ENCODE results near the gene SNCG.
"Not testable (repeated sequence)": the region's sequence is repeated elsewhere in the genome, so short reads cannot be mapped to it uniquely, and the experiment has no call there.

SNCG gene

DNA sequence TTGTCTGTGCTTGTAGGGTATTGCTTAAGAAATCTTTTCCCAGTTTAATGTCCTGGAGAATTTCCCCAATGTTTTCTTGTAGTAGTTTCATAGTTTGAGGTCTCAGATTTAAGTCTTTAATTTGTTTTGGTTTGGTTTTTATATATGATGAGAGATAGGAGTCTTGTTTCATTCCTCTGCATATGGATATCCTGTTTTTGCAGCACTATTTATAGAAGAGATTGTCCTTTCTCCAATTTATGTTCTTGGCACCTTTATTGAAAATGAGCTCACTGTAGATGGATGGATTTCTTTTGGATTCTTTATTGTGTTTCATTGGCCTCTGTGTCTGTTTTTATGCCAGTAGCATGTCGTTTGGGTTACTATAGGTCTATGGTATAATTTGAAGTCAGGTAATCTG is 30.1 kb downstream of the SNCG start:
- H3K79me2 ChIP-seq (ENCODE audit: low read length), result no peaks in the 10 kb centered on the region
- H3K4me1 ChIP-seq (ENCODE audit: low read length), result no peaks in the 10 kb centered on the region
- H2AFZ ChIP-seq (ENCODE audit: low read length), result no peak overlapping the region
- no peak overlapping the region for H3K4me3 ChIP-seq (ENCODE audit: low read length)
- H3K36me3 ChIP-seq (replicated peaks; ENCODE audit: insufficient read depth, low read length), result no peaks in the 10 kb centered on the region
- no peak for TF ChIP-seq EZH2phosphoT487 (IDR thresholded peaks at IDR 0.05; ENCODE audit: low read length)
- TF ChIP-seq, protein P1, sequence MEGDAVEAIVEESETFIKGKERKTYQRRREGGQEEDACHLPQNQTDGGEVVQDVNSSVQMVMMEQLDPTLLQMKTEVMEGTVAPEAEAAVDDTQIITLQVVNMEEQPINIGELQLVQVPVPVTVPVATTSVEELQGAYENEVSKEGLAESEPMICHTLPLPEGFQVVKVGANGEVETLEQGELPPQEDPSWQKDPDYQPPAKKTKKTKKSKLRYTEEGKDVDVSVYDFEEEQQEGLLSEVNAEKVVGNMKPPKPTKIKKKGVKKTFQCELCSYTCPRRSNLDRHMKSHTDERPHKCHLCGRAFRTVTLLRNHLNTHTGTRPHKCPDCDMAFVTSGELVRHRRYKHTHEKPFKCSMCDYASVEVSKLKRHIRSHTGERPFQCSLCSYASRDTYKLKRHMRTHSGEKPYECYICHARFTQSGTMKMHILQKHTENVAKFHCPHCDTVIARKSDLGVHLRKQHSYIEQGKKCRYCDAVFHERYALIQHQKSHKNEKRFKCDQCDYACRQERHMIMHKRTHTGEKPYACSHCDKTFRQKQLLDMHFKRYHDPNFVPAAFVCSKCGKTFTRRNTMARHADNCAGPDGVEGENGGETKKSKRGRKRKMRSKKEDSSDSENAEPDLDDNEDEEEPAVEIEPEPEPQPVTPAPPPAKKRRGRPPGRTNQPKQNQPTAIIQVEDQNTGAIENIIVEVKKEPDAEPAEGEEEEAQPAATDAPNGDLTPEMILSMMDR (IDR thresholded peaks at IDR 0.05; ENCODE audit: low read length), result no peak
- no peak for TF ChIP-seq EZH2 (optimal IDR thresholded peaks at IDR 0.05; ENCODE audit: low read depth, low read length)
- H3K9ac ChIP-seq (ENCODE audit: low read length), result no peak overlapping the region
- H3K9me2 ChIP-seq (replicated peaks; ENCODE audit: insufficient read depth, low read length), result no peaks in the 10 kb centered on the region
- no peaks in the 10 kb centered on the region for H3F3A ChIP-seq (ENCODE audit: insufficient read depth, low read length)
- DNase-seq, result no peak
- no peaks in the 10 kb centered on the region for H4K20me1 ChIP-seq (ENCODE audit: insufficient read depth, low read length)
- H3K9me3 ChIP-seq (replicated peaks; ENCODE audit: insufficient read depth, low read length), result no peaks in the 10 kb centered on the region
- no peak overlapping the region for H3K4me2 ChIP-seq (ENCODE audit: low read depth, low read length)
- H3K27me3 ChIP-seq (replicated peaks; ENCODE audit: insufficient read depth, low read length), result no peaks in the 10 kb centered on the region
- no peak overlapping the region for H3K27ac ChIP-seq (ENCODE audit: low read length)

DNA sequence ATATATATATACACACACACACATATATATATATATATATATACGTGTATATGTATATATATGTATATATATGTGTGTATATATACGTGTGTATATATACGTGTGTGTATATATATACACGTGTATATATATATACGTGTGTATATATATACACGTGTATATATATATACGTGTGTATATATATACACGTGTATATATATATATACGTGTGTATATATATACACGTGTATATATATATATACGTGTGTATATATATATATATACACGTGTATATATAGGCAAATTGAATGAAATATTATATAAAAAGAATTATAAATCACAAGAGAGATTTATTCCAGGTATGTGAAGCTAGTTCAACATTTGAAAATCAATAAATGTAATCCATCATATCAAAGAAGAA is 33.0 kb downstream of the SNCG start:
- H3K4me2 ChIP-seq (ENCODE audit: low read depth, low read length); H3K4me3 ChIP-seq (ENCODE audit: low read length); H2AFZ ChIP-seq (ENCODE audit: low read length); H3K9ac ChIP-seq (ENCODE audit: low read length); H3F3A ChIP-seq (ENCODE audit: insufficient read depth, low read length); H3K79me2 ChIP-seq (ENCODE audit: low read length); H3K4me1 ChIP-seq (ENCODE audit: low read length); H3K9me3 ChIP-seq (replicated peaks; ENCODE audit: insufficient read depth, low read length); H3K9me2 ChIP-seq (replicated peaks; ENCODE audit: insufficient read depth, low read length); H3K27ac ChIP-seq (ENCODE audit: low read length); H3K36me3 ChIP-seq (replicated peaks; ENCODE audit: insufficient read depth, low read length); H4K20me1 ChIP-seq (ENCODE audit: insufficient read depth, low read length); H3K27me3 ChIP-seq (replicated peaks; ENCODE audit: insufficient read depth, low read length); DNase-seq: not testable (repeated sequence)

DNA sequence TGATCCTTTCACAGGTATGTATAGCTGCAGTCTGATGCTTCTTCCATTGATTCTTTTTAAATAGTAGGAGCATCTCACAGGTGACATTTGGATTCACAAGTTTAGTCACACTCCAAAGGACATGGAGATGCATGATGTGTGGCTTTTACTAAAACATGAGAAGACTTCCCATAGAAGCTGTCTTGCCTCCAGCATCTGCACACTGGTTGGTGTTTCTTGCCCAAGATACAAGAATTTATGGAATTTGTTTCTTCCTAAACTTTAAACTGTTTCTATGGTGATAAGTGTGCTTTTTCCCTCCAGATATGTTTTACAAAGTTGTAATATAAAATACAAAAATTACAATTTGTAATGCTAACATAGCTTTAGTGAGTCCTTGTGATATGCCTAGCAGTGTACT is 34.1 kb downstream of the SNCG start:
- Histone ChIP-seq H3K4me3 (ENCODE audit: low read length) (no peak overlapping the region), H4K20me1 (ENCODE audit: insufficient read depth, low read length) (no peaks in the 10 kb centered on the region), H2AFZ (ENCODE audit: low read length) (no peak overlapping the region), H3K4me1 (ENCODE audit: low read length) (no peaks in the 10 kb centered on the region), H3K27ac (ENCODE audit: low read length) (no peak overlapping the region), H3K9me3 (replicated peaks; ENCODE audit: insufficient read depth, low read length) (no peaks in the 10 kb centered on the region), H3K9me2 (replicated peaks; ENCODE audit: insufficient read depth, low read length) (no peaks in the 10 kb centered on the region), H3K79me2 (ENCODE audit: low read length) (no peaks in the 10 kb centered on the region), H3K27me3 (replicated peaks; ENCODE audit: insufficient read depth, low read length) (no peaks in the 10 kb centered on the region), H3F3A (ENCODE audit: insufficient read depth, low read length) (no peaks in the 10 kb centered on the region), H3K9ac (ENCODE audit: low read length) (no peak overlapping the region), H3K36me3 (replicated peaks; ENCODE audit: insufficient read depth, low read length) (no peaks in the 10 kb centered on the region), H3K4me2 (ENCODE audit: low read depth, low read length) (no peak overlapping the region)
- no peak for DNase-seq
- TF ChIP-seq EZH2 (optimal IDR thresholded peaks at IDR 0.05; ENCODE audit: low read depth, low read length), result no peak
- TF ChIP-seq EZH2phosphoT487 (IDR thresholded peaks at IDR 0.05; ENCODE audit: low read length), result no peak
- TF ChIP-seq, protein P1 (IDR thresholded peaks at IDR 0.05; ENCODE audit: low read length), result no peak

DNA sequence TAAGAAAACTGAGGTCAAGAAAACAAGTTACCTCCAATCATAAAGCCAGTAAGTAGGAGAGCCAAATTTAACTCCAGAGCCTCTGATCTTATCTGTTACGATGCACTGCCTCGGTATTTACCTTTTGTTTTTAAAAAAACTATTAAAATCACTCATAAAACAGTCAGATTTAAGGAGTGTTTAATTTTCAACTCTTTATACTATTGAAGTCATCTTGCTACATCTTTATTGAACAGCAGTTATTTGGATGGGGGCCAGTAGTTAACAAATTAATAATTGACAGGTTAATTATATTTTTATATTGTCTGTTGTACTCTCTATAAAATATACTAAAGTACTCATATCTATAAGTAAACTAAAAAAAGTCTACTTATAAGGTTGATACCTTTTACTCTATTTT is 34.5 kb downstream of the SNCG start:
- no peaks in the 10 kb centered on the region for H3K27me3 ChIP-seq (replicated peaks; ENCODE audit: insufficient read depth, low read length)
- no peaks in the 10 kb centered on the region for H3K9me3 ChIP-seq (replicated peaks; ENCODE audit: insufficient read depth, low read length)
- no peaks in the 10 kb centered on the region for H3K9me2 ChIP-seq (replicated peaks; ENCODE audit: insufficient read depth, low read length)
- no peaks in the 10 kb centered on the region for H3F3A ChIP-seq (ENCODE audit: insufficient read depth, low read length)
- no peaks in the 10 kb centered on the region for H3K36me3 ChIP-seq (replicated peaks; ENCODE audit: insufficient read depth, low read length)
- H2AFZ ChIP-seq (ENCODE audit: low read length), result no peak overlapping the region
- DNase-seq, result no peak
- H3K79me2 ChIP-seq (ENCODE audit: low read length), result no peaks in the 10 kb centered on the region
- no peak overlapping the region for H3K27ac ChIP-seq (ENCODE audit: low read length)
- TF ChIP-seq, protein P1 (IDR thresholded peaks at IDR 0.05; ENCODE audit: low read length), result no peak
- TF ChIP-seq EZH2 (optimal IDR thresholded peaks at IDR 0.05; ENCODE audit: low read depth, low read length) (no peak), EZH2phosphoT487 (IDR thresholded peaks at IDR 0.05; ENCODE audit: low read length) (no peak)
- no peaks in the 10 kb centered on the region for H4K20me1 ChIP-seq (ENCODE audit: insufficient read depth, low read length)
- no peaks in the 10 kb centered on the region for H3K4me1 ChIP-seq (ENCODE audit: low read length)
- H3K4me2 ChIP-seq (ENCODE audit: low read depth, low read length), result no peak overlapping the region
- H3K4me3 ChIP-seq (ENCODE audit: low read length), result no peak overlapping the region
- H3K9ac ChIP-seq (ENCODE audit: low read length), result no peak overlapping the region

DNA sequence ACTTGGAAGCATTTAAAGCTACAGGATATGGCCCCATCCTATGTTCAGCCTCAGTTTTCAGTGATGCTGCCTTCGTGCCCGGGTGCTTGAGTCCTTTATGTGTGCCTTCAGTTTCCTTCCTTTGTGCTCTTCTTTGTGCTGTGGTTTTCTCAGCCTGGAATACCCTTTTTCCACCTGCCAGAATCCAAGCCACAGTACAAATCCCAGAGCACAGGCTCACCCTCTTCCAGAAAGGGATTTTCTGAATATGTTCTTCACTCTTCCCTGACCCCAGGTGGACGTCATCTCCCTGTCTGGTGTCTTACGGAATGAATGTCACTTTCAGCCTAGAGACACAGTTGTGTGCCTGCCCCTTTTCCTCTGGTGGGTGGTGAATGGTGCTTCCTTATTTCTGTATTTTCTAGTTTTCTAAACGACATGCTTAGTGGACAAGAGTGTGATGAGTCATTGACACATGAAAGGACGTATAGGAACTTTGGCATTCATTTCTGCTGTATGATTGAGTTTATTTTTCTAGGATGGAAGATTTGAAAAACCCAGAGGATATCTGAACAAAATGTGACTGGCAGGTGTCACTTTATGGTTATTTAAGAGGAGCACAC is 41.5 kb downstream of the SNCG start:
- H2AFZ ChIP-seq (ENCODE audit: low read length); H3K27me3 ChIP-seq (replicated peaks; ENCODE audit: insufficient read depth, low read length); H3K9ac ChIP-seq (ENCODE audit: low read length); H4K20me1 ChIP-seq (ENCODE audit: insufficient read depth, low read length); H3K79me2 ChIP-seq (ENCODE audit: low read length); H3K4me1 ChIP-seq (ENCODE audit: low read length); H3K9me3 ChIP-seq (replicated peaks; ENCODE audit: insufficient read depth, low read length); H3K9me2 ChIP-seq (replicated peaks; ENCODE audit: insufficient read depth, low read length); H3K36me3 ChIP-seq (replicated peaks; ENCODE audit: insufficient read depth, low read length); H3K4me2 ChIP-seq (ENCODE audit: low read depth, low read length); DNase-seq; H3F3A ChIP-seq (ENCODE audit: insufficient read depth, low read length); H3K4me3 ChIP-seq (ENCODE audit: low read length); H3K27ac ChIP-seq (ENCODE audit: low read length): not testable (repeated sequence)

Data from MM.1S (cell line).